ENCODE results near the gene PJVK.

DNA sequence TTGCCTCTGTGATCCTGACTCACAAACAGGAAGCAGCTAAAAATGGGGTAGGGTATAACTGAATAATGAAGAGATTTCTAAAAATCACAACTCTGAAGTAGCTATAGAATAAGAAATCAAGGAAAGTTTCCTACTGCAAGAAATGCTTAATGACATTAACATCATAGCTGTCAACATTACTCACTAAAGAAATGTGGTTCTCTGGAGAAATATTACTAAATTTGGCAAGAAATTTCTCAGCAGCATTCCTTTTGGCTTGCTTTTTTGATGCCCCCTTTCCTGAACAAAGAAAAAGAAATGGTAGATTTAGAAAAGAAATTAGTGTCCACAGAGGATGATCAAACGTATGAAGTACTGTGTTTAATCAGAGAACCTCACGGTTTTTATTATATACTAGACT is 9.8 kb upstream of the PJVK start:
- TF ChIP-seq, protein P1, sequence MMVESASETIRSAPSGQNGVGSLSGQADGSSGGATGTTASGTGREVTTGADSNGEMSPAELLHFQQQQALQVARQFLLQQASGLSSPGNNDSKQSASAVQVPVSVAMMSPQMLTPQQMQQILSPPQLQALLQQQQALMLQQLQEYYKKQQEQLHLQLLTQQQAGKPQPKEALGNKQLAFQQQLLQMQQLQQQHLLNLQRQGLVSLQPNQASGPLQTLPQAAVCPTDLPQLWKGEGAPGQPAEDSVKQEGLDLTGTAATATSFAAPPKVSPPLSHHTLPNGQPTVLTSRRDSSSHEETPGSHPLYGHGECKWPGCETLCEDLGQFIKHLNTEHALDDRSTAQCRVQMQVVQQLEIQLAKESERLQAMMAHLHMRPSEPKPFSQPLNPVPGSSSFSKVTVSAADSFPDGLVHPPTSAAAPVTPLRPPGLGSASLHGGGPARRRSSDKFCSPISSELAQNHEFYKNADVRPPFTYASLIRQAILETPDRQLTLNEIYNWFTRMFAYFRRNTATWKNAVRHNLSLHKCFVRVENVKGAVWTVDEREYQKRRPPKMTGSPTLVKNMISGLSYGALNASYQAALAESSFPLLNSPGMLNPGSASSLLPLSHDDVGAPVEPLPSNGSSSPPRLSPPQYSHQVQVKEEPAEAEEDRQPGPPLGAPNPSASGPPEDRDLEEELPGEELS (CRISPR knock-in tag; IDR thresholded peaks at IDR 0.05) = no peak
- TF ChIP-seq CTCF (IDR thresholded peaks at IDR 0.05) (no peak), ZNF219 (CRISPR knock-in tag; IDR thresholded peaks at IDR 0.05; ENCODE audit: borderline replicate concordance) (no peak), TP53 (CRISPR knock-in tag; IDR thresholded peaks at IDR 0.05) (no peak), ZNF232 (CRISPR knock-in tag; IDR thresholded peaks at IDR 0.05) (no peak), IRF1 (CRISPR knock-in tag; IDR thresholded peaks at IDR 0.05) (no peak)
- TF ChIP-seq, protein P2, sequence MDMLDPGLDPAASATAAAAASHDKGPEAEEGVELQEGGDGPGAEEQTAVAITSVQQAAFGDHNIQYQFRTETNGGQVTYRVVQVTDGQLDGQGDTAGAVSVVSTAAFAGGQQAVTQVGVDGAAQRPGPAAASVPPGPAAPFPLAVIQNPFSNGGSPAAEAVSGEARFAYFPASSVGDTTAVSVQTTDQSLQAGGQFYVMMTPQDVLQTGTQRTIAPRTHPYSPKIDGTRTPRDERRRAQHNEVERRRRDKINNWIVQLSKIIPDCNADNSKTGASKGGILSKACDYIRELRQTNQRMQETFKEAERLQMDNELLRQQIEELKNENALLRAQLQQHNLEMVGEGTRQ (CRISPR knock-in tag; IDR thresholded peaks at IDR 0.05) = no peak

Data from WTC11 (cell line).